HG02852 (cell line): ENCODE data around the gene PDAP1.
"Not testable (repeated sequence)": the region's sequence is repeated elsewhere in the genome, so short reads cannot be mapped to it uniquely, and the experiment has no call there.

Experiments
- ATAC-seq: cut with Tn5 transposase; IDR thresholded peaks from one replicate; pipeline ENCODE4 v1.9.1; 2021; ENCODE audit warnings: mild to moderate bottlenecking, moderate library complexity; ENCODE audit not compliant: unreplicated experiment

The PDAP1 gene

DNA sequence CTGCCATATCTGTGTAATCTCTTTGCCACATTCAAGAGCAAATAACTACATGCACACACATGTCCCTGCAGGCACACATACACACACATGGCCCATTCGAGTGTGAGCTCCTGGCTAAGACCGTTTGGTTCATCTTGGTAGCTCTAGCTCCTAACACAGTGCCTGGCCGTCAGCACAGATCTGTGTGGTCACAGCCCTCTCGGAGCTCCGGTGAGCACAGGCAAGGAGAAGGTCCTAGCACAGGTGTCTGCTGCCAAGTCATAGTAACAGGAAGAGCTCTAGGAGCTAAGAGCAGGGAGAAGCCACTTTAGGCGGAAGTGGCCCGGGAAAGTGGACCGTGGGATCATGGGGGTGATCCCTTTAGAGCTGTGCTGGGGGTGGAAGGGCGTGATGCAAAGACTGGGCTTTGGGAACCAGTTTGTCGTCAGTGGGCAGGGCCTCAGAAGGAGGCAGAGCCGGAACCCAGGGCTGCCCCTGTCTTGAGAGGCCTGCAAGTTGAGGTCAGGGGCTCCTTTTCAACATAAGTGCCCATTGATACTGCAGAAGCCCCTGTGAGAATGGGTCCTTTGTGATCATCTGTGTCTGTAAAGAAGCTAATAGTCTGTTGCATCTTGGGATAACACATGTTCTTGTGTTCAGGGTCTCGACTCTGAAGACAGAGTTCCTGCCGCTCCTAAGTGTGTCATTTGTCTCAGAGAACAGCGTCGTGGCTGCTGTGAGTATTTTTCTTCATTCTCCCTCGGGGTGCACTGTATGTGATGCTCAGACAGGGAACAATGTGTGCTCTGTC is 50.5 kb downstream of the PDAP1 start:
- no peak for ATAC-seq

- no peak for ATAC-seq
Measured at GRCh38 chr7:99355098-99355497, 53.3 kb downstream of the PDAP1 start.

DNA sequence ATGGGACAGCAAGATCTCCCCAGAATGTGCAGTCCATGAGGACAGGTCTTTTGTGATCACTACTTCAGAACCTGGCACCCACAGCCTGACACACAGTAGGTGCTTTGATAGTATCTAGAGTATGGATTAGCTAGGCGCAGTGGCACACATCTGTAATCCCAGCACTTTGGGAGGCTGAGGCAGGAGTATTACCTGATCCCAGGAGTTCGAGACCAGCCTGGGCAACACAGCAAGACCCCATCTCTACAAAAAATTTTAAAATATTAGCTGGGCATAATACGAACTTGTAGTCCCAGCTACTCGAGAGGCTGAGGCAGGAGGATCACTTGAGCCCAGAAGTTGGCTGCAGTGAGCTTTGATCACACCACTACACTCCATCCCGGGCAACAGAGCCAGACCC is 56.1 kb downstream of the PDAP1 start:
- ATAC-seq: no peak

DNA sequence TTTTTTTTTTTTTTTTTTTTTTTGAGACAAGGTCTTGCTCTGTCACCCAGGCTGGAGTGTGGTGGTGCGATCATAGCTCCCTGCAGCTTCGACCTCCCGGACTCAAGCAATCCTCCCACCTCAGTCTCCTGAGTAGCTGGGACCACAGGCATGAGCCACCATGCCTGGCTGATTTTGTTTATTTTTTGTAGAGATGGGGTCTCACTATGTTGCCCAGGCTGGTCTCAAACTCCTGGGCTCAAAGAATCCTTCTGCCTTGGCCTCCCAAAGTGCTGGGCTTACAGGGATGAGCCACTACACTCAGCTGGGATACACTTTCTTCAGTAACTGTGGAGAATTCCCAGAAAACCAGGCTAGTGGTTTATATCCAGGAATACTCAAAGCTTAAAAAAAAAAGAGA is 57.8 kb downstream of the PDAP1 start:
- not testable (repeated sequence) for ATAC-seq
